Vagina (tissue), 2 donors: ENCODE data around the gene ZSCAN9.

Source experiments
- CTCF ChIP-seq, 3 experiments: fragments of 450-650 bp in 2 of 3; fragments of 200-600 bp in 1 of 3; sonication (generic) in 1 of 3; IDR thresholded peaks; one replicate each; pipeline ENCODE4 v1.5.1; 2017 to 2019; ENCODE audit warnings: antibody characterized with exemption in 3 of 3, mild to moderate bottlenecking in 2 of 3, moderate library complexity in 2 of 3
- POLR2A ChIP-seq, 2 donors: fragments of 450-650 bp; IDR thresholded peaks; one replicate each; pipeline ENCODE4 v1.6.1; 2017; ENCODE audit warnings: antibody characterized with exemption in 2 of 2, mild to moderate bottlenecking in 2 of 2, moderate library complexity in 2 of 2
- POLR2AphosphoS5 ChIP-seq, 2 donors: sonication (generic); formaldehyde crosslinking; IDR thresholded peaks; one replicate each; pipeline ENCODE4 v1.9.0; 2017; ENCODE audit warnings: antibody characterized with exemption in 2 of 2, mild to moderate bottlenecking in 2 of 2, low read depth in 1 of 2; ENCODE audit not compliant: insufficient read depth in 1 of 2

- TF ChIP-seq POLR2A (IDR thresholded peaks at IDR 0.05), result no peak
- no peak for TF ChIP-seq CTCF (IDR thresholded peaks at IDR 0.05)
- no peak for TF ChIP-seq POLR2AphosphoS5 (IDR thresholded peaks at IDR 0.05; ENCODE audit: insufficient read depth in 1 of 2, low read depth in 1 of 2)
Observed at GRCh38 chr6:28208111-28208659, 16.9 kb upstream of the ZSCAN9 start.
